ENCODE data around the gene HIGD1B. TPM values are rescaled to one million over a fixed set of nuclear protein-coding genes. Genes with fewer than 3 reads are reported as not detected.

Gene HIGD1B
- polyA plus RNA-seq, 1 donor from 2014 or later: not detected

- no peak overlapping the region for H3K27ac Mint-ChIP-seq
- peaks cover 2% of the 10 kb centered on the region for H3K36me3 Mint-ChIP-seq
- no peaks in the 10 kb centered on the region for H3K9me3 Mint-ChIP-seq
- H3K4me1 Mint-ChIP-seq: no peaks in the 10 kb centered on the region
- no peak overlapping the region for H3K4me3 Mint-ChIP-seq
- H3K27me3 Mint-ChIP-seq: no peaks in the 10 kb centered on the region
Observed at GRCh38 chr17:44880062-44880461, 32.4 kb downstream of the HIGD1B start.

DNA sequence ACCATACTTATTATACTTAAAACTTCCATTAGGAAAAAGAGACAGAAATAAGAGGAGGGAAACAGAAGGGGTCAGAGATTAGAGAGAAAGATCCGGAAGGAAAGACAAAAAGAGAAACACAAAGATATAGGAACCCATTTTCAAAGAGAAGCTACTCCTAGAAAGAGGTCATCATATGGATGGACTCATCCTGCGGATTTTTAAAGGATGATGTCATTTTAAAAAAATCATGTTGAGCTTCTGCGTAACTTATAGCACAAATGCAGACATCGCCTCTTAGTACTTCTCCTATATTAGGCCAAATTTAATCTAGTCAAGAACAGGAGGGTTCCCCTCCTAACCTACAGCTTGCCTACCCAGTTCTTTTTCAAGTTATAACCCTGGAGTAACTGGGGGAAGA lies 33.5 kb downstream of the HIGD1B start:
- H3K36me3 Mint-ChIP-seq: peaks cover 5% of the 10 kb centered on the region
- no peaks in the 10 kb centered on the region for H3K9me3 Mint-ChIP-seq
- H3K27me3 Mint-ChIP-seq: no peaks in the 10 kb centered on the region
- no peaks in the 10 kb centered on the region for H3K4me1 Mint-ChIP-seq
- H3K4me3 Mint-ChIP-seq: no peak overlapping the region
- H3K27ac Mint-ChIP-seq: no peak overlapping the region

- no peak overlapping the region for H3K4me3 Mint-ChIP-seq
- H3K27ac Mint-ChIP-seq: peak overlapping the region in 1 of 3 donors; percentile 27
- H3K9me3 Mint-ChIP-seq: no peaks in the 10 kb centered on the region
- H3K36me3 Mint-ChIP-seq: peaks cover 2% of the 10 kb centered on the region
- H3K4me1 Mint-ChIP-seq: peaks cover 0 to 4% (median 0%) of the 10 kb centered on the region in 3 donors
- no peaks in the 10 kb centered on the region for H3K27me3 Mint-ChIP-seq
Observed at GRCh38 chr17:44884941-44885340, 37.3 kb downstream of the HIGD1B start.

- Mint-ChIP-seq H3K36me3 (peaks cover 2% of the 10 kb centered on the region), H3K4me3 (no peak overlapping the region), H3K9me3 (no peaks in the 10 kb centered on the region), H3K27me3 (no peaks in the 10 kb centered on the region), H3K4me1 (peaks cover 4 to 10% (median 5%) of the 10 kb centered on the region in 3 donors), H3K27ac (no peak overlapping the region)
Observed at GRCh38 chr17:44887016-44887415, 39.3 kb downstream of the HIGD1B start.

DNA sequence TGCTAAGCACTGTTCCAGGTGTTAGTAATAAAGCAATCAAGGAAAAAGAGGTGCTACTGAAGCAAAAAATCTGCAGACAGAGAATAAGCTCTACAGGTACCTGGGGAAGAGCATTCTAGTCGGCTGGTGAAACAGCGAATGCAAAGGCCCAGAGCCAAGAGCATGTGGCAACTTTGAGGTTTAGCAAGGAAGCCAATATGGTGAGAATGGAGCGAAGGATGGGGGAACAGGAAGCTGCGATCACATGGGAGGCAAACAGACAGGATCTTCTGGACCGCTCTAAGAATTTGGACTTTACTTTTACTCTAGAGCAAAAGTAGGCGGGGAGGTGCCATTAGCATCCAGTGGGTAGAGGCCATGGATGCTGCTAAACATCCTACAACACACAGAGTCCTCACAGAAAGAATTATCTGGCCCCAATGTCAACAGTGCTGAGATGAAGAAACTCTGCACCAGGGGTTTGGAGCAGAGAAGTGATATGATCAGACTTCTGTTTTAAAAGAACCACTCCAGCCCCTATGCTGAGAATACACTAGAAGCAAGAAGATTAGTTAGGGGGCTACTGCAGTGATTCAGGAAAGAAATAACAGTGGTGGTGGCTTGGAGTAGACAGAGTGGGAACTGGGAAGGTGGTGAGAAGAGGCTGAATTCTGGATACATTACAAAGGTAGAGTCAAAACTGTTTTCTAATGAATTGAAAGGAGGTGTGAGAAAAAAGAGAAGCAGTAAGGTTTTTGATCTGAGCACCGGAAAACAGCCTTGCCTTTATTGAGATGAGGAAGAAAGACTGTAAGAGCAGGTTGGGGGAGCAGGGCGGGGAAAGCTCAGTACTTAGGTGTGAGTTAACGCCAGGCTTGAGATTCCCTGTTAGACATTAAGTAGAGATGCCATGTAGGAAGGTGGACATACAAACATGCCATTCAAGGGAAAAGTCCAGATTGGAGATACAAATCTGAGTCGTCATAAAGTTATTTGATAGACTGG lies 40.6 kb downstream of the HIGD1B start:
- Mint-ChIP-seq H3K36me3 (peaks cover 2% of the 10 kb centered on the region), H3K27ac (no peak overlapping the region)

GRCh38 chr17:44889003-44889402 lies 41.3 kb downstream of the HIGD1B start:
- Mint-ChIP-seq H3K9me3 (no peaks in the 10 kb centered on the region), H3K27ac (no peak overlapping the region), H3K4me3 (no peak overlapping the region), H3K27me3 (no peaks in the 10 kb centered on the region), H3K4me1 (peaks cover 6 to 10% (median 8%) of the 10 kb centered on the region in 3 donors), H3K36me3 (peaks cover 2% of the 10 kb centered on the region)

More for the DNA sequence above, 40.6 kb downstream of the HIGD1B start:
- no peaks in the 10 kb centered on the region for H3K27me3 Mint-ChIP-seq
- H3K4me1 Mint-ChIP-seq: peaks cover 4 to 10% (median 5%) of the 10 kb centered on the region in 3 donors
- H3K4me3 Mint-ChIP-seq: no peak overlapping the region
- no peaks in the 10 kb centered on the region for H3K9me3 Mint-ChIP-seq

DNA sequence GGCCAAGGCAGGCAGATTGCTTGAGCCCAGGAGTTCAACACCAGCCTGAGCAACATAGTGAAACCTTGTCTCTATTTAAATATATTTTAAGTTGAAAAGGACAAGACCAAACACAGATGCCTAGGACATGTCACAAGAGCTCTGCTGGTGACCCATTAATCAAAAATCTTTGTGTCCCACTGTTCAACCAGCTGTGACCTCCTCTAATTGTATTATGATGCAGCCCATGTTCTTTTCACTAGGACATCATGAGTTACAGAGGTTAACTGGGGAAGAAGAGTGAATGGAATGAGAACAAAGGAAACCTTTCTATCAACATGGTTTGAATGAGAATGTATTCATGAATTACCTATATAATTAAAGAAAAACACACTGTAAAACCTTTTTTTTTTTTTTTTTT lies 44.6 kb downstream of the HIGD1B start:
- Mint-ChIP-seq H3K27ac (no peak overlapping the region), H3K4me1 (peaks cover 7 to 15% (median 11%) of the 10 kb centered on the region in 3 donors), H3K27me3 (no peaks in the 10 kb centered on the region), H3K4me3 (no peak overlapping the region), H3K9me3 (no peaks in the 10 kb centered on the region), H3K36me3 (no peaks in the 10 kb centered on the region)

- Mint-ChIP-seq H3K9me3 (no peaks in the 10 kb centered on the region), H3K27me3 (no peaks in the 10 kb centered on the region), H3K4me1 (peaks cover 16 to 23% (median 22%) of the 10 kb centered on the region in 3 donors), H3K36me3 (peaks cover 3% of the 10 kb centered on the region), H3K27ac (no peak overlapping the region), H3K4me3 (no peak overlapping the region)
Observed at GRCh38 chr17:44894642-44895041, 47.0 kb downstream of the HIGD1B start.

DNA sequence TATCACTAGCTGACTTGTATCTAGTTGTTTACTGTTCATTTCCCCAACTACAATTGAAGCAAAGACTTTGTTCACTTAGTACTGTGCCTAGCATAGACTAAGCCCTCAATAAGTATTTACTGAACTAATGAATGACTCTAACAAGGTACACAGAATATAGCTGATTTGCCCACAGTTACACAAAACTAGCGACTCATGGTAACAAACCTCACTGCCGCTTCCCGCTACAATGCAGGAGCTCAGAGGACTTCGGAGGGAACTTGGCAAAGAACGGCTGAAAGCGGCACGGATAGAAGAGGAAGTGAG lies 51.0 kb downstream of the HIGD1B start:
- Mint-ChIP-seq H3K4me3 (peak overlapping the region; percentile 94 to 99 (median 98)), H3K27me3 (no peaks in the 10 kb centered on the region), H3K27ac (peak overlapping the region; percentile 100), H3K4me1 (peaks cover 12 to 23% (median 19%) of the 10 kb centered on the region in 3 donors), H3K9me3 (peaks cover 0 to 2% (median 0%) of the 10 kb centered on the region in 3 donors), H3K36me3 (peaks cover 3% of the 10 kb centered on the region)

DNA sequence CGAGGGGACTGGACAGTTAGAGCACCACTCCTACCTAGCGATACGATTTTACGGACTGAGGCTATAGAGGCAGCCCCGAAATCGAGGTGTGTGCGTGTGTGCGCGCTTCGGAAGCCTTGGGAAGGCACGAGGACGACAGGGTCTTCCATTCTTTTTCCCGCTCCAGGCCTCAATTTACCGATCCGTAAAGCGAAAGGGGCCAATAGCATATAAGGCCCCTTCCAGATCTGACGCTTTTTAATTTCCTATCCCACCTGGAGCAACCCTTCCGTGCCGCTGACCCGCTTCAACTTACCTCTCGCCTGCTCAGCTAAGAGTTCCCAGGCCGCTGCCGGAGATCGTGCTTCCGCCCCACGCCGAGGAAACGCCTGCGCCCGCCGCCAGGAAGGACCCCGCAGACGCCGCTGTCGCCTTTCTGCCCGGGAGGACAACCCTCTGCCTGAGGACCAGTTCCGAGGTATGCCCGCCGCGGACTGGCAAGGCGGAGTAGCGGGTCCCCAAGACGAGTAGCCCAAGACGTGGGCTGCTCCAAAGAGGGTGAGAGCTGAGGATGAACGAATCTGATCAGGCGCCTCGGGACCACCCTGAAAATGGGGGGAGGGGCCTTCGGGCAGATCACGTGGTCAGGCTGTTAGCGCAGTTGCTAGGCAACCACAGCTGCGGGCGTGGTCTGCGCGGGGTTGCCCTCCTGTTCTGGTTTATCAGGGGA lies 51.5 kb downstream of the HIGD1B start, which contains the start of gene EFTUD2:
Gene EFTUD2, minus strand, starts transcription at position 372 of the 709 bp plus-strand sequence. CDS start 4,924 bp downstream, outside the sequence.
- peaks cover 0 to 2% (median 0%) of the 10 kb centered on the region in 3 donors for H3K9me3 Mint-ChIP-seq
- peak within 1 kb of the TSS; percentile 100 for H3K27ac Mint-ChIP-seq
- H3K4me1 Mint-ChIP-seq: peaks cover 12 to 23% (median 19%) of the 10 kb centered on the region in 3 donors
- no peaks in the 10 kb centered on the region for H3K27me3 Mint-ChIP-seq
- H3K36me3 Mint-ChIP-seq: peaks cover 3% of the 10 kb centered on the region
- peak within 1 kb of the TSS; percentile 94 to 99 (median 98) for H3K4me3 Mint-ChIP-seq

Other genes starting within 250 kb of the HIGD1B start
- 0.18 TPM for gene MEIOC, start 191.4 kb upstream of the HIGD1B start, polyA plus RNA-seq
- gene CCDC43, start 158.1 kb upstream of the HIGD1B start, polyA plus RNA-seq: 9.7 TPM
- gene DBF4B, start 139.2 kb upstream of the HIGD1B start, polyA plus RNA-seq: 1.1 TPM
- not detected for gene ADAM11, start 88.9 kb upstream of the HIGD1B start, polyA plus RNA-seq
- gene GJC1, start 17.6 kb upstream of the HIGD1B start, polyA plus RNA-seq: 0.15 TPM
- 67.1 TPM for gene EFTUD2, start 51.6 kb downstream of the HIGD1B start, polyA plus RNA-seq
- gene GFAP, start 67.6 kb downstream of the HIGD1B start, polyA plus RNA-seq: 0.45 TPM
- not detected for gene KIF18B, start 99.9 kb downstream of the HIGD1B start, polyA plus RNA-seq
- not detected for gene C1QL1, start 120.4 kb downstream of the HIGD1B start, polyA plus RNA-seq
- 13.8 TPM for gene DCAKD, start 203.7 kb downstream of the HIGD1B start, polyA plus RNA-seq
- gene NMT1, start 213.4 kb downstream of the HIGD1B start, polyA plus RNA-seq: 84.4 TPM

Data from IgD-negative memory B cell (primary cell).